Spinal cord (tissue), 10 donors: Measurements from ENCODE around the gene PSD4. TPM values are rescaled to one million over a fixed set of nuclear protein-coding genes. Genes with fewer than 3 reads are reported as not detected.

Experiments
- DNase-seq, 6 donors: peaks; one replicate each; pipeline versions ENCODE4 v3.0.0 to v3.0.0-alpha.2; 2013 to 2015; ENCODE audit warnings: low spot score in 6 of 6, low read depth in 4 of 6
- H3K27ac ChIP-seq: one replicate; pipeline ENCODE4 v1.5.1; 2013; ENCODE audit warnings: low read depth, low read length, control low read depth
- H3K27me3 ChIP-seq: one replicate; pipeline ENCODE4 v1.6.1; 2013; ENCODE audit warnings: low read length; ENCODE audit not compliant: control insufficient read depth, insufficient read depth
- H3K36me3 ChIP-seq: one replicate; pipeline ENCODE4 v1.6.1; 2013; ENCODE audit warnings: low read length; ENCODE audit not compliant: control insufficient read depth, insufficient read depth
- H3K4me1 ChIP-seq: one replicate; pipeline ENCODE4 v1.6.1; 2013; ENCODE audit warnings: low read length; ENCODE audit not compliant: control insufficient read depth, insufficient read depth
- H3K4me3 ChIP-seq: one replicate; pipeline ENCODE4 v1.5.1; 2013; ENCODE audit warnings: low read depth, low read length, control low read depth
- H3K9me3 ChIP-seq: one replicate; pipeline ENCODE4 v1.6.1; 2013; ENCODE audit warnings: low read length; ENCODE audit not compliant: control insufficient read depth, insufficient read depth
- WGBS: methylation state at CpG from one replicate; pipeline ENCODE4 v1.1.5; 2013; ENCODE audit warnings: missing lambda C conversion rate; ENCODE audit not compliant: insufficient coverage; 5-methylcytosine and 5-hydroxymethylcytosine counted together
- polyA plus RNA-seq, 2 donors: library from polyadenylated mRNA; unstranded; fragments of 120-200 nt; gene quantifications; one replicate each; pipeline ENCODE4 v1.2.1, GENCODE V29; 2013; ENCODE audit not compliant: insufficient read length in 2 of 2
- total RNA-seq, 2 donors: library from RNA; depleted of rRNA in 1 of 2; stranded (reverse); fragments of 120-200 nt in 1 of 2; fragments of >200 nt in 1 of 2; gene quantifications; one replicate each; pipeline versions ENCODE4 v1.2.3 to v1.2.4, GENCODE V29; 2013 to 2014
- donor health status: healthy.

PSD4 gene
- total and polyA plus RNA-seq, 4 donors: 4.2 to 7.1 (median 5.9) TPM

- Histone ChIP-seq H3K27me3 (no peaks in the 10 kb centered on the region), H3K27ac (no peak overlapping the region), H3K36me3 (no peaks in the 10 kb centered on the region), H3K4me1 (no peaks in the 10 kb centered on the region), H3K4me3 (no peak overlapping the region), H3K9me3 (no peaks in the 10 kb centered on the region)
- 96% methylated on average over 13 of the region's 17 CpGs for WGBS
- no peak for DNase-seq
These were observed 41.3 kb upstream of the PSD4 start for GRCh38 chr2:113132414-113133021.

- no peak overlapping the region for H3K4me3 ChIP-seq
- peaks cover 3% of the 10 kb centered on the region for H3K4me1 ChIP-seq
- H3K9me3 ChIP-seq: no peaks in the 10 kb centered on the region
- peak in 1 of 6 donors; percentile 23 for DNase-seq
- no peaks in the 10 kb centered on the region for H3K27me3 ChIP-seq
- H3K27ac ChIP-seq: no peak overlapping the region
- WGBS: 60% methylated on average over 5 of the region's 7 CpGs
- no peaks in the 10 kb centered on the region for H3K36me3 ChIP-seq
These were observed 39.8 kb upstream of the PSD4 start for GRCh38 chr2:113133704-113134598.

GRCh38 chr2:113134717-113135116 is 39.1 kb upstream of the PSD4 start:
- Histone ChIP-seq H3K4me1 (peaks cover 3% of the 10 kb centered on the region), H3K36me3 (no peaks in the 10 kb centered on the region), H3K27ac (no peak overlapping the region), H3K4me3 (no peak overlapping the region), H3K27me3 (no peaks in the 10 kb centered on the region), H3K9me3 (no peaks in the 10 kb centered on the region)
- DNase-seq: no peak

GRCh38 chr2:113135317-113135716 is 38.5 kb upstream of the PSD4 start:
- Histone ChIP-seq H3K9me3 (no peaks in the 10 kb centered on the region), H3K27ac (no peak overlapping the region), H3K4me1 (peaks cover 3% of the 10 kb centered on the region), H3K36me3 (no peaks in the 10 kb centered on the region), H3K27me3 (no peaks in the 10 kb centered on the region), H3K4me3 (no peak overlapping the region)
- no CpG with 5 or more reads among the region's 1 CpG for WGBS
- no peak for DNase-seq

GRCh38 chr2:113136828-113137775 is 36.7 kb upstream of the PSD4 start:
- 43% methylated on average over 7 of the region's 8 CpGs for WGBS

GRCh38 chr2:113137827-113138226 is 35.9 kb upstream of the PSD4 start:
- H3K4me1 ChIP-seq: peaks cover 3% of the 10 kb centered on the region
- no peaks in the 10 kb centered on the region for H3K27me3 ChIP-seq
- H3K4me3 ChIP-seq: no peak overlapping the region
- no peaks in the 10 kb centered on the region for H3K9me3 ChIP-seq
- no peak for DNase-seq
- no peak overlapping the region for H3K27ac ChIP-seq
- no CpG with 5 or more reads among the region's 1 CpG for WGBS
- no peaks in the 10 kb centered on the region for H3K36me3 ChIP-seq

More at GRCh38 chr2:113136828-113137775, 36.7 kb upstream of the PSD4 start:
- Histone ChIP-seq H3K4me3 (no peak overlapping the region), H3K4me1 (peaks cover 3% of the 10 kb centered on the region), H3K27ac (no peak overlapping the region), H3K36me3 (no peaks in the 10 kb centered on the region), H3K9me3 (no peaks in the 10 kb centered on the region), H3K27me3 (no peaks in the 10 kb centered on the region)
- DNase-seq: peak in 4 of 6 donors; percentile 29 to 86 (median 59)

- DNase-seq: peak; percentile 28 to 94 (median 58)
- H3K9me3 ChIP-seq: no peaks in the 10 kb centered on the region
- no peak overlapping the region for H3K27ac ChIP-seq
- WGBS: 19% methylated on average over 6 of the region's 13 CpGs
- H3K36me3 ChIP-seq: no peaks in the 10 kb centered on the region
- H3K4me1 ChIP-seq: peaks cover 3% of the 10 kb centered on the region
- H3K27me3 ChIP-seq: no peaks in the 10 kb centered on the region
- H3K4me3 ChIP-seq: no peak overlapping the region
These were observed 35.1 kb upstream of the PSD4 start for GRCh38 chr2:113138428-113139322.

GRCh38 chr2:113141451-113141850 is 32.3 kb upstream of the PSD4 start:
- no peak overlapping the region for H3K4me3 ChIP-seq
- no peak for DNase-seq
- H3K27ac ChIP-seq: no peak overlapping the region
- H3K27me3 ChIP-seq: no peaks in the 10 kb centered on the region
- no peaks in the 10 kb centered on the region for H3K9me3 ChIP-seq
- WGBS: 94% methylated on average over 5 of the region's 6 CpGs
- H3K4me1 ChIP-seq: peaks cover 3% of the 10 kb centered on the region
- no peaks in the 10 kb centered on the region for H3K36me3 ChIP-seq
